HepG2 (cell line): Measurements from ENCODE around the gene TMEM237. TPM values are rescaled to one million over a fixed set of nuclear protein-coding genes. Genes with fewer than 3 reads are reported as not detected.

Source experiments
- ARID2 ChIP-seq: sonication (generic); formaldehyde crosslinking; IDR thresholded peaks from 2 replicates; pipeline ENCODE4 v1.8.1; 2022; ENCODE audit warnings: mild to moderate bottlenecking, missing genetic modification reagents, borderline replicate concordance
- BCL6 ChIP-seq: IDR thresholded peaks from 2 replicates; pipeline ENCODE4 v1.6.1; 2016; ENCODE audit warnings: missing genetic modification reagents, missing compliant biosample characterization
- BHLHE40 ChIP-seq: IDR thresholded peaks from 2 replicates; pipeline ENCODE4 v1.6.1; 2011; ENCODE audit warnings: low read length, improper control_type of control experiment
- CENPT ChIP-seq: sonication (generic); formaldehyde crosslinking; IDR thresholded peaks from 2 replicates; pipeline ENCODE4 v1.8.0; 2022; ENCODE audit warnings: low read depth, mild to moderate bottlenecking, moderate library complexity, missing genetic modification reagents
- CREM ChIP-seq, 2 experiments: sonication (generic) in 1 of 2; formaldehyde crosslinking in 1 of 2; IDR thresholded peaks; 2 replicates each; pipeline versions ENCODE4 v1.4.0 to v1.6.1; 2016 to 2020; ENCODE audit warnings: antibody characterized with exemption in 1 of 2, mild to moderate bottlenecking in 1 of 2, missing genetic modification reagents in 1 of 2
- HCFC1 ChIP-seq: fragments of 150-350 bp; IDR thresholded peaks from 2 replicates; pipeline ENCODE4 v1.6.1; 2014; ENCODE audit warnings: low read depth, low read length
- HMGA1 ChIP-seq: sonication (generic); formaldehyde crosslinking; conservative IDR thresholded peaks from 2 replicates; pipeline ENCODE4 v1.4.0; 2020; ENCODE audit warnings: missing genetic modification reagents
- HOXA7 ChIP-seq: sonication (generic); formaldehyde crosslinking; IDR thresholded peaks from 2 replicates; pipeline ENCODE4 v1.8.1; 2022; ENCODE audit warnings: mild to moderate bottlenecking, missing genetic modification reagents, moderate library complexity
- NFE2L1 ChIP-seq: sonication (generic); formaldehyde crosslinking; IDR thresholded peaks from 2 replicates; pipeline ENCODE4 v1.4.0; 2020; ENCODE audit warnings: missing genetic modification reagents, mild to moderate bottlenecking, borderline replicate concordance
- PCBP2 ChIP-seq: fragments of 200-400 bp; formaldehyde crosslinking; optimal IDR thresholded peaks from 2 replicates; pipeline ENCODE3; 2018; ENCODE audit warnings: low read length, low read depth; ENCODE audit not compliant: poor library complexity, severe bottlenecking
- SNRNP70 ChIP-seq: fragments of 200-400 bp; formaldehyde crosslinking; IDR thresholded peaks from 2 replicates; pipeline ENCODE4 v1.6.1; 2017; ENCODE audit warnings: mild to moderate bottlenecking, low read depth, low read length, moderate library complexity
- ZBTB3 ChIP-seq: sonication (generic); formaldehyde crosslinking; IDR thresholded peaks from 2 replicates; pipeline ENCODE4 v1.4.0; 2020; ENCODE audit warnings: low read depth, mild to moderate bottlenecking, moderate library complexity, missing genetic modification reagents, borderline replicate concordance
- ZC3H13 ChIP-seq: sonication (generic); formaldehyde crosslinking; IDR thresholded peaks from 2 replicates; pipeline ENCODE4 v1.8.1; 2023; ENCODE audit warnings: mild to moderate bottlenecking, missing genetic modification reagents, moderate library complexity
- ZFP82 ChIP-seq: sonication (generic); formaldehyde crosslinking; IDR thresholded peaks from 2 replicates; pipeline ENCODE4 v1.5.1; 2020; ENCODE audit warnings: mild to moderate bottlenecking, missing genetic modification reagents, borderline replicate concordance
- ZFYVE20 ChIP-seq: sonication (generic); formaldehyde crosslinking; IDR thresholded peaks from 2 replicates; pipeline ENCODE4 v1.8.0; 2023; ENCODE audit warnings: low read depth, mild to moderate bottlenecking, moderate library complexity, missing genetic modification reagents, borderline replicate concordance
- ZIK1 ChIP-seq: sonication (generic); formaldehyde crosslinking; IDR thresholded peaks from 2 replicates; pipeline ENCODE4 v1.5.0; 2020; ENCODE audit warnings: mild to moderate bottlenecking, low read depth, missing genetic modification reagents, borderline replicate concordance
- ZNF746 ChIP-seq: sonication (generic); formaldehyde crosslinking; IDR thresholded peaks from 2 replicates; pipeline ENCODE4 v1.8.0; 2022; ENCODE audit warnings: mild to moderate bottlenecking, missing genetic modification reagents
- ZSCAN20 ChIP-seq: sonication (generic); formaldehyde crosslinking; IDR thresholded peaks from 2 replicates; pipeline ENCODE4 v1.4.0; 2020; ENCODE audit warnings: missing genetic modification reagents, mild to moderate bottlenecking, borderline replicate concordance
- polyA plus RNA-seq, 8 experiments: library from polyadenylated mRNA; depleted of rRNA in 3 of 8; stranded (reverse) in 7 of 8; unstranded in 1 of 8; fragments of >200 nt; fragmentation: Illumina TruSeq in 4 of 8; extraction: Trizol in 4 of 8; gene quantifications; 2 replicates each; pipeline versions ENCODE4 v1.2.1 to v1.2.3, GENCODE V29; 2011 to 2016; ENCODE audit warnings: low read depth in 4 of 8, missing spikeins in 1 of 8, mixed read lengths in 1 of 8; ENCODE audit not compliant: insufficient read depth in 1 of 8
- total RNA-seq, 5 experiments: library from RNA; depleted of rRNA; stranded (reverse); fragments of >200 nt; fragmentation: Illumina TruSeq; extraction: Trizol; gene quantifications; 2 replicates each; pipeline ENCODE4 v1.2.3, GENCODE V29; 2016; ENCODE audit warnings: low read depth in 1 of 5
- TF ChIP-seq, protein P1 (sequence below): sonication (generic); formaldehyde crosslinking; IDR thresholded peaks from 2 replicates; pipeline ENCODE4 v1.4.0; 2020; ENCODE audit warnings: missing genetic modification reagents
- TF ChIP-seq, protein P2 (sequence below): sonication (generic); formaldehyde crosslinking; IDR thresholded peaks from 2 replicates; pipeline ENCODE4 v1.5.0; 2020; ENCODE audit warnings: missing genetic modification reagents
- TF ChIP-seq, protein P3 (sequence below): sonication (generic); formaldehyde crosslinking; IDR thresholded peaks from 2 replicates; pipeline ENCODE4 v1.4.0; 2020; ENCODE audit warnings: missing genetic modification reagents

Gene TMEM237
- total and polyA plus RNA-seq, 2 of the 13 experiments (the other 11 are each of a cell fraction or from before 2014, with no cell fraction given): 21.8 to 36.1 TPM

DNA sequence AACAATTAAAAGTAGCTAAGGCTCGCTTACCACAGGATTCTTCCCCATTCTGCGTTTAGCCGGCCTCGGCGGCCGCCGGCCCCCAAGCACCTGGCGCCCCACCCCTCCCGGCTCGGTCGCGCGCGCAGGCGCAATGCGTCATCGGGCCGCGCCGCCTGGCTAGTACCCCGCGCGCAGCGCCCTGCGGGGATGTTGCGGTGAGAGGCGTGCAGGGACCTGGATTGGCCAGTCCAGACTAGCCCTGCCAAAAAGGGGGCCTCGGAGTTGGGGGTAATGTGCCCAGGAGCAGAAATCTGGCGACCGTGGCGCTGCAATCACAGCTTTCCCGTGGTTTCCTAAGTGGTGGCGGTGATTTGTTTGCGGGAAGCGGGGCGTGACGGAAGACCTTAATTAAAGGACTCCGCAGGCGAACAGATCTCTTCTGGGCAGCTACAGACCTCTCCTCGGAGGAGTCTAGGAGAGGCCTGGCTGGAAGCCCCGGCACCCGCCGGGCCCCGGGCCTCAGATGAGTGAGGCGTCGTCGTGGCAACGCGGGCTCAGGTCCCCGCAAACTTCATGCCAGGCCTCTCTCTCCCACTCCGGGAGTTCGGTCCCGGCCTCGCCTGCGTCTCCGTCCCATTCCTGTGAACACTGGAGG is 606 bp downstream of the TMEM237 start (continued):
- TF ChIP-seq, protein P1, sequence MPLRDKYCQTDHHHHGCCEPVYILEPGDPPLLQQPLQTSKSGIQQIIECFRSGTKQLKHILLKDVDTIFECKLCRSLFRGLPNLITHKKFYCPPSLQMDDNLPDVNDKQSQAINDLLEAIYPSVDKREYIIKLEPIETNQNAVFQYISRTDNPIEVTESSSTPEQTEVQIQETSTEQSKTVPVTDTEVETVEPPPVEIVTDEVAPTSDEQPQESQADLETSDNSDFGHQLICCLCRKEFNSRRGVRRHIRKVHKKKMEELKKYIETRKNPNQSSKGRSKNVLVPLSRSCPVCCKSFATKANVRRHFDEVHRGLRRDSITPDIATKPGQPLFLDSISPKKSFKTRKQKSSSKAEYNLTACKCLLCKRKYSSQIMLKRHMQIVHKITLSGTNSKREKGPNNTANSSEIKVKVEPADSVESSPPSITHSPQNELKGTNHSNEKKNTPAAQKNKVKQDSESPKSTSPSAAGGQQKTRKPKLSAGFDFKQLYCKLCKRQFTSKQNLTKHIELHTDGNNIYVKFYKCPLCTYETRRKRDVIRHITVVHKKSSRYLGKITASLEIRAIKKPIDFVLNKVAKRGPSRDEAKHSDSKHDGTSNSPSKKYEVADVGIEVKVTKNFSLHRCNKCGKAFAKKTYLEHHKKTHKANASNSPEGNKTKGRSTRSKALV (CRISPR knock-in tag): peak; percentile 93
- TF ChIP-seq HCFC1 (peak; percentile 55), CENPT (CRISPR knock-in tag) (peak; percentile 30; the same call in 1 of the 2 replicates), SNRNP70 (no peak), ZSCAN20 (CRISPR knock-in tag) (peak; percentile 42; the same call in 1 of the 2 replicates), ZBTB3 (peak; percentile 18; the same call in 1 of the 2 replicates), ZNF746 (0 out of 2 replicates have a peak, but pooled peaks have one; percentile 9), ZIK1 (peak; percentile 78; the same call in 1 of the 2 replicates), BCL6 (CRISPR knock-in tag) (peak; percentile 6), HOXA7 (CRISPR knock-in tag) (no peak), BHLHE40 (no peak), PCBP2 (no peak), ZFYVE20 (CRISPR knock-in tag) (0 out of 2 replicates have a peak, but pooled peaks have one; percentile 27), NFE2L1 (no peak), ZFP82 (CRISPR knock-in tag) (peak; percentile 41; the same call in 1 of the 2 replicates), CREM (IDR thresholded peaks at IDR 0.05) (peak; percentile 90), CREM (CRISPR knock-in tag; IDR thresholded peaks at IDR 0.05) (peak; percentile 81), ZC3H13 (peak; percentile 87), HMGA1 (CRISPR knock-in tag) (no peak), ARID2 (peak; percentile 93)
- TF ChIP-seq, protein P2, sequence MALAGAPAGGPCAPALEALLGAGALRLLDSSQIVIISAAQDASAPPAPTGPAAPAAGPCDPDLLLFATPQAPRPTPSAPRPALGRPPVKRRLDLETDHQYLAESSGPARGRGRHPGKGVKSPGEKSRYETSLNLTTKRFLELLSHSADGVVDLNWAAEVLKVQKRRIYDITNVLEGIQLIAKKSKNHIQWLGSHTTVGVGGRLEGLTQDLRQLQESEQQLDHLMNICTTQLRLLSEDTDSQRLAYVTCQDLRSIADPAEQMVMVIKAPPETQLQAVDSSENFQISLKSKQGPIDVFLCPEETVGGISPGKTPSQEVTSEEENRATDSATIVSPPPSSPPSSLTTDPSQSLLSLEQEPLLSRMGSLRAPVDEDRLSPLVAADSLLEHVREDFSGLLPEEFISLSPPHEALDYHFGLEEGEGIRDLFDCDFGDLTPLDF (CRISPR knock-in tag): peak; percentile 87
- TF ChIP-seq, protein P3, sequence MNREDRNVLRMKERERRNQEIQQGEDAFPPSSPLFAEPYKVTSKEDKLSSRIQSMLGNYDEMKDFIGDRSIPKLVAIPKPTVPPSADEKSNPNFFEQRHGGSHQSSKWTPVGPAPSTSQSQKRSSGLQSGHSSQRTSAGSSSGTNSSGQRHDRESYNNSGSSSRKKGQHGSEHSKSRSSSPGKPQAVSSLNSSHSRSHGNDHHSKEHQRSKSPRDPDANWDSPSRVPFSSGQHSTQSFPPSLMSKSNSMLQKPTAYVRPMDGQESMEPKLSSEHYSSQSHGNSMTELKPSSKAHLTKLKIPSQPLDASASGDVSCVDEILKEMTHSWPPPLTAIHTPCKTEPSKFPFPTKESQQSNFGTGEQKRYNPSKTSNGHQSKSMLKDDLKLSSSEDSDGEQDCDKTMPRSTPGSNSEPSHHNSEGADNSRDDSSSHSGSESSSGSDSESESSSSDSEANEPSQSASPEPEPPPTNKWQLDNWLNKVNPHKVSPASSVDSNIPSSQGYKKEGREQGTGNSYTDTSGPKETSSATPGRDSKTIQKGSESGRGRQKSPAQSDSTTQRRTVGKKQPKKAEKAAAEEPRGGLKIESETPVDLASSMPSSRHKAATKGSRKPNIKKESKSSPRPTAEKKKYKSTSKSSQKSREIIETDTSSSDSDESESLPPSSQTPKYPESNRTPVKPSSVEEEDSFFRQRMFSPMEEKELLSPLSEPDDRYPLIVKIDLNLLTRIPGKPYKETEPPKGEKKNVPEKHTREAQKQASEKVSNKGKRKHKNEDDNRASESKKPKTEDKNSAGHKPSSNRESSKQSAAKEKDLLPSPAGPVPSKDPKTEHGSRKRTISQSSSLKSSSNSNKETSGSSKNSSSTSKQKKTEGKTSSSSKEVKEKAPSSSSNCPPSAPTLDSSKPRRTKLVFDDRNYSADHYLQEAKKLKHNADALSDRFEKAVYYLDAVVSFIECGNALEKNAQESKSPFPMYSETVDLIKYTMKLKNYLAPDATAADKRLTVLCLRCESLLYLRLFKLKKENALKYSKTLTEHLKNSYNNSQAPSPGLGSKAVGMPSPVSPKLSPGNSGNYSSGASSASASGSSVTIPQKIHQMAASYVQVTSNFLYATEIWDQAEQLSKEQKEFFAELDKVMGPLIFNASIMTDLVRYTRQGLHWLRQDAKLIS (CRISPR knock-in tag): no peak
